Measurements from ENCODE around the gene IQGAP3. TPM values are rescaled to one million over a fixed set of nuclear protein-coding genes. Genes with fewer than 3 reads are reported as not detected.

Gene IQGAP3
- total and polyA plus RNA-seq, 7 donors: 0.01 to 0.24 (median 0.08) TPM

DNA sequence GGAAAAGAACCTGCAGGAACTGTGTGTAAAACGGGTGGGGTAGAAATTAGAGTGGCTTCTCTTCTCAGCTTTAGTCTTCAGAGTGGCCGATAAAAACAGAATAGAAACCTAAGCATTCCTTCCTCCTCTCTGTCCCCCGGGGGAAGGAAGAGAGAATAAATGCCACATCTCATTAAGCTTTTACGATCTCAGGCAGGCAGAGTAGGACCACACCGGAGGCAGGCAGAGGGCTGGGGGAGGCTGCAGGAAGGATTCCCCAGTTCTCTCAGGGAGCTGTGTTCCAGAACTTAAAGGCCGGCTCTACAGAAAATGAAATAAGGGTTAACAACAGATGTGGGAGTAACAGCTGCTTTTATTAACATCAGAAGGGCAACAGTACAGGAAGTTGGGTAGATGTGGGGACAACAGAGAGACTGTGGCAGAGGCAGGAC, 47.3 kb downstream of the IQGAP3 start:
- Histone ChIP-seq H3K36me3 (ENCODE audit: insufficient read depth in 1 of 2, low read depth in 1 of 2) (no peaks in the 10 kb centered on the region), H3K4me3 (no peak overlapping the region), H3K4me1 (no peaks in the 10 kb centered on the region), H3K27ac (no peak overlapping the region), H3K27me3 (ENCODE audit: insufficient read depth in 3 of 3, low read length in 2 of 3) (no peaks in the 10 kb centered on the region), H3K9me3 (no peaks in the 10 kb centered on the region)
- WGBS, 3 donors: 42 to 51% (median 43%) methylated on average over 6 of the region's 6 CpGs
- TF ChIP-seq, protein P1, sequence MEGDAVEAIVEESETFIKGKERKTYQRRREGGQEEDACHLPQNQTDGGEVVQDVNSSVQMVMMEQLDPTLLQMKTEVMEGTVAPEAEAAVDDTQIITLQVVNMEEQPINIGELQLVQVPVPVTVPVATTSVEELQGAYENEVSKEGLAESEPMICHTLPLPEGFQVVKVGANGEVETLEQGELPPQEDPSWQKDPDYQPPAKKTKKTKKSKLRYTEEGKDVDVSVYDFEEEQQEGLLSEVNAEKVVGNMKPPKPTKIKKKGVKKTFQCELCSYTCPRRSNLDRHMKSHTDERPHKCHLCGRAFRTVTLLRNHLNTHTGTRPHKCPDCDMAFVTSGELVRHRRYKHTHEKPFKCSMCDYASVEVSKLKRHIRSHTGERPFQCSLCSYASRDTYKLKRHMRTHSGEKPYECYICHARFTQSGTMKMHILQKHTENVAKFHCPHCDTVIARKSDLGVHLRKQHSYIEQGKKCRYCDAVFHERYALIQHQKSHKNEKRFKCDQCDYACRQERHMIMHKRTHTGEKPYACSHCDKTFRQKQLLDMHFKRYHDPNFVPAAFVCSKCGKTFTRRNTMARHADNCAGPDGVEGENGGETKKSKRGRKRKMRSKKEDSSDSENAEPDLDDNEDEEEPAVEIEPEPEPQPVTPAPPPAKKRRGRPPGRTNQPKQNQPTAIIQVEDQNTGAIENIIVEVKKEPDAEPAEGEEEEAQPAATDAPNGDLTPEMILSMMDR (IDR thresholded peaks at IDR 0.05): no peak
- DNase-seq (no peak), ATAC-seq (no peak)
- intact Hi-C loops (cut with DNase I): no loop called here

- Histone ChIP-seq H3K36me3 (ENCODE audit: insufficient read depth in 1 of 2, low read depth in 1 of 2) (no peaks in the 10 kb centered on the region), H3K4me3 (no peak overlapping the region), H3K27ac (no peak overlapping the region), H3K27me3 (ENCODE audit: insufficient read depth in 3 of 3, low read length in 2 of 3) (no peaks in the 10 kb centered on the region), H3K4me1 (no peaks in the 10 kb centered on the region), H3K9me3 (no peaks in the 10 kb centered on the region)
- TF ChIP-seq, protein P1 (IDR thresholded peaks at IDR 0.05): no peak
- intact Hi-C loops (cut with DNase I): no loop called here
- WGBS, 3 donors: 77 to 88% (median 87%) methylated on average over 3 of the region's 3 CpGs
- ATAC-seq (peak in 1 of 4 donors; percentile 17), DNase-seq (no peak)
Measured at GRCh38 chr1:156524481-156524869, 47.9 kb downstream of the IQGAP3 start.

DNA sequence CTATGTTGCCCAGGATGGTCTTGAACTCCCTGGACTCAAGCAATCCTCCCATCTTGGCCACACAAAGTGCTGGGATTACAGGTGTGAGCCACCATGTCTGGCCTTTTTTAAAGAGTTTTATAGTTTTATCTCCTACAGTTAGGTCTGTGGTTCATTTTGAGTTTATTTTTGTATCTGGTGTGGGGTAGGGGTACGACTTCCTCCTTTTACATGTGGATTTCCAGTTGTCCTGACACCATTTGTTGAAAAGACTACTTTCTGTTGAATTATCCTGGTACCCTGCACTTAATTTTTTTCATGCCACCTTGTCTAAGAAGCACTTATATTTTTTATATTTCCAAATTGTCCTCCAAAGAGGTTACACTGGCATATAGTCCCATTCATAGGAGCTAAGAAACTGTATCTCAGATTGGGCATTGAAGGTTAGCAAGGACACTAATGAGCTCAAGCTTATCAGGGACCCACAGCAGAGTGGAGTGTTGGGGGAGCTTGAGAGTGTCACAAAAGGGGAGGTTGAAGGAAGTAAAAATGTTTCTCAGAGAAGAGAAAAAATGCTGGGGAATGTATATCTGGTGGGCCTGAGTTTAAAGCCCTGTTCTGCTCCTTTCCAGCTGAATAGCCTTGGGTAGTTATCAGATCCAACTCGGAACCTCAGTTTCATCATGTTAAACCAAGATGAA, 48.4 kb downstream of the IQGAP3 start:
- no peaks in the 10 kb centered on the region for H3K36me3 ChIP-seq (ENCODE audit: insufficient read depth in 1 of 2, low read depth in 1 of 2)
- TF ChIP-seq, protein P1 (IDR thresholded peaks at IDR 0.05): no peak
- H3K27ac ChIP-seq: no peak overlapping the region
- no peaks in the 10 kb centered on the region for H3K4me1 ChIP-seq
- no peak overlapping the region for H3K4me3 ChIP-seq
- no peak for ATAC-seq
- H3K9me3 ChIP-seq: no peaks in the 10 kb centered on the region
- intact Hi-C loops (cut with DNase I): no loop called here
- WGBS, 3 donors: 90 to 95% (median 93%) methylated on average over 2 of the region's 2 CpGs
- H3K27me3 ChIP-seq (ENCODE audit: insufficient read depth in 3 of 3, low read length in 2 of 3): no peaks in the 10 kb centered on the region
- no peak for DNase-seq

DNA sequence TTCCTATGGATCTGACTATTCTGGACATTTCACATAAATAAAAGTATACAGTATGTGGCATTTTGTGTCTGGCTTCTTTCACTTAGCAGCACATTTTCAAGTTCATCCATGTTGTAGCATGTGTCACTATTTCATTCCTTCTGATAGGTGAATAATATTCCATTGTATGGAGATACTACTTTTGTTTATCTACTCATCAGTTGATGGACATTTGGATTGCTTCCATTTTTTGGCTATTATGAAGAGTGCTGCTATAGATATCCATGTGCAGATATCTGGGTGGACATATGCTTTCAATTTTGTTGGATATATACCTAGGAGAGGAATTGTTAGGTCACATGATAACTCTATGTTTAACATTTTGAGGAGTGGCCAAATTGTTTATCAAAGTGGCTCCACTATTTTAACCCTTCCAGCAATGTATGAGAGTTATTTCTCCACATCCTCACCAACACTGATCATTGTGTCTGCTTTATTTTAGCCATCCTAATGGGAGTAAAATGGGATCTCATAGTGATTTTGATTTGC, 49.9 kb downstream of the IQGAP3 start:
- TF ChIP-seq, protein P1 (IDR thresholded peaks at IDR 0.05): no peak
- no peak for ATAC-seq

GRCh38 chr1:156517748-156518147, 54.6 kb downstream of the IQGAP3 start:
- H3K9me3 ChIP-seq: no peaks in the 10 kb centered on the region
- intact Hi-C loops (cut with DNase I): no loop called here
- peak in 3 of 4 donors; percentile 35 to 56 (median 54) for ATAC-seq
- no peak overlapping the region for H3K27ac ChIP-seq
- peaks cover 0 to 5% of the 10 kb centered on the region in 2 donors for H3K36me3 ChIP-seq (ENCODE audit: insufficient read depth in 1 of 2, low read depth in 1 of 2)
- no peak for DNase-seq
- TF ChIP-seq, protein P1 (IDR thresholded peaks at IDR 0.05): no peak
- WGBS, 3 donors: 73 to 96% (median 91%) methylated on average over 4 of the region's 4 CpGs
- H3K4me1 ChIP-seq: no peaks in the 10 kb centered on the region
- no peak overlapping the region for H3K4me3 ChIP-seq
- no peaks in the 10 kb centered on the region for H3K27me3 ChIP-seq (ENCODE audit: insufficient read depth in 3 of 3, low read length in 2 of 3)

More for the DNA sequence above, 49.9 kb downstream of the IQGAP3 start:
- intact Hi-C loops (cut with DNase I): no loop called here
- Histone ChIP-seq H3K27me3 (ENCODE audit: insufficient read depth in 3 of 3, low read length in 2 of 3) (no peaks in the 10 kb centered on the region), H3K4me1 (no peaks in the 10 kb centered on the region), H3K4me3 (no peak overlapping the region), H3K9me3 (no peaks in the 10 kb centered on the region), H3K36me3 (ENCODE audit: insufficient read depth in 1 of 2, low read depth in 1 of 2) (no peaks in the 10 kb centered on the region), H3K27ac (no peak overlapping the region)
- no peak for DNase-seq

Data from psoas muscle (tissue), 8 donors.